ENCODE data around the gene FRMD4A. TPM values are rescaled to one million over a fixed set of nuclear protein-coding genes. Genes with fewer than 3 reads are reported as not detected.

Gene FRMD4A
- total RNA-seq, 2 donors from 2014 or later = 0.35 to 0.50 TPM

GRCh38 chr10:13820119-13820963 lies 510.4 kb downstream of the FRMD4A start:
- Mint-ChIP-seq H3K4me3 (no peak overlapping the region), H3K9me3 (peaks cover 0 to 6% of the 10 kb centered on the region in 2 donors), H3K27ac (no peak overlapping the region), H3K4me1 (ENCODE audit: low read depth) (no peaks in the 10 kb centered on the region), H3K36me3 (ENCODE audit: insufficient read depth in 2 of 2) (peaks cover 2 to 5% of the 10 kb centered on the region in 2 donors), H3K27me3 (ENCODE audit: low read depth) (no peaks in the 10 kb centered on the region)
- DNase-seq (peak in 1 of 2 donors; percentile 3), ATAC-seq (replicated peaks in 1 of 2) (peak in 1 of 2 donors; percentile 53)

DNA sequence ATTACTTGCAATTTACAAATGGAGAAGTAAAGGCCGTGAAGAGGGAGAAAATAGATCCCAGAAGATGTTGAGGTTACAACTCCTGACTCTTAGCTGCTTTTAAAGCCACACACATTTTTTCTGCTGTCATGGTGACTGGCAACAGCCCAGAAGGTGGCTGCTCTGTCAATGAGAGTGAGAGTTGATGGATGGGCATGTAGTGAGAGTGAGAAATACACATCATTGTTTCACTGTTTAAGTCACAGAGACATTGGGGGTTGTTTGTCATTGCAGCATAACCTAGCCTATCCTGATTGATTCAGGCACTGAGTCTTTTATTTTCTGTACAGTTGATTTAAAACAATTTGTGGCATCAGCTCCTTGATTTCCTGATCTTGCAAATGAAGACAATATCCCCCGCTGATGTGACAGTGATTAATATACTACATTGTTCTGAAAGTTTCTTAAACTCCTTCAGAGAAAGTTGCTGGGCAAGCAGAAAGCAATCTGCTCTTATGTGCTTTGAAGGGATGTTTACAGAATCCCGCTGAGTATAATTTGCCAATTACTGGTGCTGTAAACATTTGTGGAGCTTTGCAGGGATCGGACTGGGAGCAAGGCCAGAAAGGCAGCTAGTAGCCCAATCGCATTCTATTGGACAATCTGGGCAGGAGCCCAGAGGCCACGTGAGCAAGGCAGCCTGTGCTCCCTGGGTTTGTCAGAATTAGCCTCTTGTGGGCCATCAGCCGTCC lies 514.4 kb downstream of the FRMD4A start:
- ATAC-seq (replicated peaks in 1 of 2) (no peak), DNase-seq (no peak)
- Mint-ChIP-seq H3K9me3 (peaks cover 0 to 6% of the 10 kb centered on the region in 2 donors), H3K27me3 (ENCODE audit: low read depth) (no peaks in the 10 kb centered on the region), H3K4me3 (no peak overlapping the region), H3K4me1 (ENCODE audit: low read depth) (no peaks in the 10 kb centered on the region), H3K27ac (no peak overlapping the region), H3K36me3 (ENCODE audit: insufficient read depth in 2 of 2) (peaks cover 2 to 5% of the 10 kb centered on the region in 2 donors)

DNA sequence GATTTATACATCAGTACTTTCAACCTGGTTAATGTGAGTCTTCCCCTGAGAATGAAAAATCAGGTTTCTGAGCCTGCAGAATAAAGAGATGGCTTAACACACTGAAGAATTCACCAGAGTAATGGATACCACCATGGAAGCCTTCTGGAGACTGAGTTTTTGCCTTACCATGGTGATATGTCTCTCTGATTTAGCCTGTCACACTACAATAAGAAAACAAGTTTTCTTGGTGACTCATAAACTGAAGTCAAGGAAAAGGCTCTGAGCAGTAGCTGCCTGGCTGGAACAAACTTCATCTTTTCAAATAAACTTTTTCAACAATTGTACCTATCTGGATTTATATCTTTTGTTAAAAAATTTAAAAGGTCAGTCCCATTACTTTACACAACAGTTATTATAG lies 515.0 kb downstream of the FRMD4A start:
- no peak for ATAC-seq (replicated peaks in 1 of 2)
- Mint-ChIP-seq H3K36me3 (ENCODE audit: insufficient read depth in 2 of 2) (peaks cover 2 to 5% of the 10 kb centered on the region in 2 donors), H3K4me3 (no peak overlapping the region), H3K4me1 (ENCODE audit: low read depth) (no peaks in the 10 kb centered on the region), H3K27me3 (ENCODE audit: low read depth) (no peaks in the 10 kb centered on the region), H3K9me3 (peaks cover 0 to 6% of the 10 kb centered on the region in 2 donors), H3K27ac (no peak overlapping the region)
- DNase-seq = no peak

DNA sequence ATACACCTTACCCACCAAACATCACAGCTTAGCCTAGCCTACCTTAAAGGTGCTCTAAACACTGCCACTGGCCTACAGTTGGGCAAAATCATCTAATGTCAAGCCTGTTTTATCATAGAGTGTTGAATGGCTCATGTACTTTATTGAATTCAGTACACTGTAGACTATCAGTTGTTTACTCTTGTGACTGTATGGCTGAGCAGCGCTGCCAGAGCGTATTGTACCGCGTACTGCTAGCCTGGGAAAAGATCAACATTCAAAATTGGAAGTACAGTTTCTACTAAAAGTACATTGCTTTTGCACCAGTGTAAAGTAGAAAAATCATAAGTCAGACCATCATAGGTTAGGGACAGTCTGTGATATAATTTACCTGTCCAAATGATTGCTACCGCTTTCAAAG lies 517.2 kb downstream of the FRMD4A start:
- H3K9me3 Mint-ChIP-seq = peaks cover 0 to 6% of the 10 kb centered on the region in 2 donors
- peaks cover 2 to 4% of the 10 kb centered on the region in 2 donors for H3K36me3 Mint-ChIP-seq (ENCODE audit: insufficient read depth in 2 of 2)
- no peak for DNase-seq
- H3K27ac Mint-ChIP-seq = no peak overlapping the region
- H3K27me3 Mint-ChIP-seq (ENCODE audit: low read depth) = no peaks in the 10 kb centered on the region
- H3K4me3 Mint-ChIP-seq = no peak overlapping the region
- H3K4me1 Mint-ChIP-seq (ENCODE audit: low read depth) = peaks cover 5% of the 10 kb centered on the region
- ATAC-seq (replicated peaks in 1 of 2) = no peak

- no peak for ATAC-seq (replicated peaks in 1 of 2)
- no peak overlapping the region for H3K4me3 Mint-ChIP-seq
- H3K4me1 Mint-ChIP-seq (ENCODE audit: low read depth) = peaks cover 5% of the 10 kb centered on the region
- no peak overlapping the region for H3K27ac Mint-ChIP-seq
- peaks cover 2 to 4% of the 10 kb centered on the region in 2 donors for H3K36me3 Mint-ChIP-seq (ENCODE audit: insufficient read depth in 2 of 2)
- H3K9me3 Mint-ChIP-seq = peaks cover 0 to 6% of the 10 kb centered on the region in 2 donors
- H3K27me3 Mint-ChIP-seq (ENCODE audit: low read depth) = no peaks in the 10 kb centered on the region
- DNase-seq = no peak
These were observed 517.9 kb downstream of the FRMD4A start for GRCh38 chr10:13812804-13813203.

- Mint-ChIP-seq H3K27me3 (ENCODE audit: low read depth) (no peaks in the 10 kb centered on the region), H3K9me3 (no peaks in the 10 kb centered on the region), H3K27ac (no peak overlapping the region), H3K4me1 (ENCODE audit: low read depth) (peaks cover 5% of the 10 kb centered on the region), H3K4me3 (no peak overlapping the region), H3K36me3 (ENCODE audit: insufficient read depth in 2 of 2) (no peaks in the 10 kb centered on the region)
- ATAC-seq (replicated peaks in 1 of 2) = no peak
- DNase-seq = no peak
These were observed 520.2 kb downstream of the FRMD4A start for GRCh38 chr10:13810568-13810967.

- Mint-ChIP-seq H3K9me3 (no peaks in the 10 kb centered on the region), H3K27ac (no peak overlapping the region), H3K4me1 (ENCODE audit: low read depth) (peaks cover 5% of the 10 kb centered on the region), H3K4me3 (no peak overlapping the region), H3K27me3 (ENCODE audit: low read depth) (no peaks in the 10 kb centered on the region), H3K36me3 (ENCODE audit: insufficient read depth in 2 of 2) (no peaks in the 10 kb centered on the region)
- ATAC-seq (replicated peaks in 1 of 2) = no peak
- DNase-seq = no peak
These were observed 521.3 kb downstream of the FRMD4A start for GRCh38 chr10:13809427-13809826.

DNA sequence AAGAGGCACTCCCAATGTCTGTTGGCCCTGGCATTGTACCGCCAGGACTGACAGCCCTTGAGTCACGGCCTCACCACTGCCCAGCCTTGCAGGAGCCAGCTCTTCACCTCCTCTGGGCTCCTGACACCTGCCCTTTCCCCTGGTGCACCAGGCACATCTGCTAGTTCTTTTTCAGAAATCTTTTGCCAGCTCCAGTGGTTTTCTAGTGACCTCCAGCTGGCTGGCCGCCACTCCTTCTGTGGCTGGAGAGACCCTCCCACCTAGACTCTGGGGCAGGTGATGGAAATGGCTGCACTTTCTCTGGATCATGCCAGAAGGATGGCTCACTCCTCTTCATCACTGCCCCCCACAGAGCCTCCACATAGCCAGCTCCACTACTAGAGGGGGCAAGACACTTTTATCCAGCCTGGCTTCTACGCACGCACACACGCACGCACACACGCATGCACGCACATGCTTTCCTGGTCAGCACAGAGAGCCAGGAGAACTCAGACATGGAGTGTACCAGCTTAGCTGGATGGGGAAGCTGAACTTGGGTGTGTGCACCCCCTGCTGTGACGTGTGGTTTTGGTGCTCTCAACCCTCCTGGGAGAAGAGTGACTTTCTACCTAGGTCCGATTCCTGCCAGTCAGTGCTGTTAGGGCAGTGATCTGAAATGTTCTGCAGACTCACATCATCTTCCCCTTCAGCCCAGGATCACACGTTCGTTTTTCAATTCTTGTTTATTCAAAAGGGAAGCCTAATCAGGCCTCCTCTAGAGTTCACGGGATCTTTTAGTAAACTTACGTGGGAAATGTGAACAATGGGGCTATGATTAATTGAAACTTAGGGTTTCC lies 522.0 kb downstream of the FRMD4A start:
- no peaks in the 10 kb centered on the region for H3K36me3 Mint-ChIP-seq (ENCODE audit: insufficient read depth in 2 of 2)
- no peak overlapping the region for H3K4me3 Mint-ChIP-seq
- DNase-seq (no peak), ATAC-seq (replicated peaks in 1 of 2) (no peak)
- peaks cover 5% of the 10 kb centered on the region for H3K4me1 Mint-ChIP-seq (ENCODE audit: low read depth)
- H3K27me3 Mint-ChIP-seq (ENCODE audit: low read depth) = no peaks in the 10 kb centered on the region
- H3K27ac Mint-ChIP-seq = no peak overlapping the region
- no peaks in the 10 kb centered on the region for H3K9me3 Mint-ChIP-seq

DNA sequence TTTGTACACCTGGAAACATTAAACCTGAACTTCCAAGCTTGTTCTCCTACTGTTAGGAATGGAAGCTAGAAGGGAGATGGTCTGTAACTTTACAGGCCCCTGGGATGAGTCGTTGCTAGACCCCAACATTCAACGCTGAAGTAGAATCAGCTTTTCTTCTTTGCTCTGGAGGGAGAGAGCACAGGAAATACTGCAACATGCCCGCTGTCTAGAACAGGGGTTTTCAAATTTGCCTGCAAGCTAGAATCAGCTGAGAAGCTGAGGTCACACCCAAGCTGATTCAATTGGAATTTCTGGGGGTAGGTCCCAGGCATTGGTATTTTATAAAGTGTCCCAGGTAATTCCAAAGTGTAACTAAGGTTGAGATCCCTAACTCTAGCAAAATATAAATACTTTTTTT lies 524.3 kb downstream of the FRMD4A start:
- no peak overlapping the region for H3K27ac Mint-ChIP-seq
- H3K36me3 Mint-ChIP-seq (ENCODE audit: insufficient read depth in 2 of 2) = no peaks in the 10 kb centered on the region
- H3K9me3 Mint-ChIP-seq = no peaks in the 10 kb centered on the region
- H3K4me1 Mint-ChIP-seq (ENCODE audit: low read depth) = peaks cover 5% of the 10 kb centered on the region
- no peak overlapping the region for H3K4me3 Mint-ChIP-seq
- no peak for ATAC-seq (replicated peaks in 1 of 2)
- no peak for DNase-seq
- H3K27me3 Mint-ChIP-seq (ENCODE audit: low read depth) = no peaks in the 10 kb centered on the region

GRCh38 chr10:13803566-13804554 lies 526.9 kb downstream of the FRMD4A start:
- Mint-ChIP-seq H3K4me1 (ENCODE audit: low read depth) (peaks cover 5% of the 10 kb centered on the region), H3K36me3 (ENCODE audit: insufficient read depth in 2 of 2) (no peaks in the 10 kb centered on the region), H3K4me3 (no peak overlapping the region), H3K27me3 (ENCODE audit: low read depth) (no peaks in the 10 kb centered on the region), H3K9me3 (no peaks in the 10 kb centered on the region), H3K27ac (no peak overlapping the region)
- DNase-seq (no peak), ATAC-seq (replicated peaks in 1 of 2) (no peak)

DNA sequence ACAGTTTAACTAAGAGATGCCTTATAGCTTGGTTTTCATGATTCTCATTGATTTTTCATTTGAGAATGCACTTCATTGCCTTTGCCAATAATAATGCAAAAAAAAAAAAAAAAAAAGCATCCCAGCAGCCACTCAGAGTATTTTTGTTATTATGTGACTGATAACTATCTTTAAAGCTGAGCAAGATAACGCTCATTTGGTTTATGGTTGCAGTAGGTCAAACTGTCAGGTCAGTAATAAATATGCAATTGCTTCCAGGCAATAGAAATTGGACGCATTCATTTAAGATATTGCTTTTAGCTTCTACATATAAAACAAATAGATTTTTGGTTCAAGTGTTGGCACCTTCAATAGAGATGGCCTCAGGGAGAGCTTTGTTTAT lies 528.8 kb downstream of the FRMD4A start:
- ATAC-seq (replicated peaks in 1 of 2) (no peak), DNase-seq (no peak)
- H3K27ac Mint-ChIP-seq = no peak overlapping the region
- H3K4me1 Mint-ChIP-seq (ENCODE audit: low read depth) = peaks cover 5% of the 10 kb centered on the region
- H3K9me3 Mint-ChIP-seq = no peaks in the 10 kb centered on the region
- H3K36me3 Mint-ChIP-seq (ENCODE audit: insufficient read depth in 2 of 2) = no peaks in the 10 kb centered on the region
- no peak overlapping the region for H3K4me3 Mint-ChIP-seq
- no peaks in the 10 kb centered on the region for H3K27me3 Mint-ChIP-seq (ENCODE audit: low read depth)
